ENCODE measurements around the gene TXNRD1. TPM values are rescaled to one million over a fixed set of nuclear protein-coding genes. Genes with fewer than 3 reads are reported as not detected.

Gene TXNRD1
- total RNA-seq, 2 donors from 2014 or later = 79.5 to 97.9 TPM

DNA sequence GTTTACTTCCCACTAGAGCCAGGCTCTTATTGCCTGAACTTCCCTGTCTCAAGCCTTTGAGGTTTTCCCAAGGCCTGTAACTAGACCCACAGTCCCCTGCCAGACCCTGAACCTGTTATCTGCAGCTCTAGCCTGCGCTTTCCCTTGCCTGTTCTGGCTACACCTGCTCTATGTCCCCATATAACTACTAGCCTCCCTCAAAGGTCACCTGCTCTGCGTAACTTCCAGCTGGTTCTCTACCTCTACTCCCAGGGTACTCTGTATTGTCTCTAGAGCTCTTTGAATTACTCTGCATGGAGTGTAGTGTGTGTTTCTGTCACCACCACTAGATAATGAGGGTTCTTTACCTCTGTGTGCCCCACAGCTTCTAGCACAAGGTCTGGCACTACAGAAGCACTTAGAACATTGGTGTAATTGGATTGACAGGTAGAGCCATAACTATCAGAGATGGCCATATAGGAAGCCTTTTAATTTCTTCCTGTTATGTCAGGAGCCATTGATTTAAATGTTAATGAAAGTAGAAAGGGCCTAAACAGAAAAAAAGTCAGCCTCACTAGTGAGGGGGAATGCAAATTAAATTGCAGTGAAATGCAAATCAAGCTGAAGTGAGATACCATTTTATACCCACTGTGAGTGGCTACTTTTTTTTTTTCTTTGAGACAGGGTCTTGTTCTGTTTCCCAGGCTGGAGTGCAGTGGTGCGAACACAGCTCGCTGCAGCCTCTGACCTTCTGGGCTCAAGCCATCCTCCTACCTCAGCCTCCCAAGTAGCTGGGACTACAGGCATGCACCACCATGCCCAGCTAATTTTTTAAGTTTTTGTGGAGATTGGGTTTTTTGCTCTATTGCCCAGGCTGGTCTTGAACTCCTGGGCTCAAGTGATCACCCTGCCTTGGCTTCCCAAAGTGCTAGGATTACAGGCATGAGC lies 135.7 kb downstream of the TXNRD1 start:
- intact Hi-C loops (cut with DNase I, micrococcal nuclease) = no loop called here
- ATAC-seq = no peak
- DNase-seq = no peak

DNA sequence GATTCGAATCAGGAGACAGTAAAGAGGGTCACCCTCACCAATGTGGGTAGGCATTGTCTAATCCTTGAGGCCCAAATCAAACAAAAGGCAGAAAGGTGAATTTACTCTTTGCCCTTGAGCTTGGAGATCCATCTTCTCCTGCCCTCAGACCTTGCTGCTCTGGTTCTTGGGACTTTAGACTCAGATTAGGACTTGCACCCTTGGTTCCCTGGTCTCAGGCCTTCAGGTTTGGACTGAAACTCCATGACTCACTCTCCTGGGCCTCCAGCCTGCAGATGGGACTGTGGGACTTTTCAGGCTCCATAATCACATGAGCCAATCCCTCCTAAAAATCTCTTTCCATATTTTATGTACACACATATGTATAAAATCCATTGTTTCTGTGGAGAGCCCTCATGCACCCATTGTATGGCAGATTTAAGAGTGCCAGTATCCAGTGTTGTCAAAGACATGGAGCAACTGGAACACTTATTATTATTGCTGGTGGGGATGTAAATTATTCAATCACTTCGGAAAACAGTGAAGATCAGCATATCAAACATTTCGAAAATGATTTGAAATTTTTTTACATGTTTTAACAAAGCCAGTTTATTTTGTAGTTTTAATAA lies 136.6 kb downstream of the TXNRD1 start:
- no peak for DNase-seq
- intact Hi-C loops (cut with DNase I, micrococcal nuclease) = no loop called here
- no peak for ATAC-seq

DNA sequence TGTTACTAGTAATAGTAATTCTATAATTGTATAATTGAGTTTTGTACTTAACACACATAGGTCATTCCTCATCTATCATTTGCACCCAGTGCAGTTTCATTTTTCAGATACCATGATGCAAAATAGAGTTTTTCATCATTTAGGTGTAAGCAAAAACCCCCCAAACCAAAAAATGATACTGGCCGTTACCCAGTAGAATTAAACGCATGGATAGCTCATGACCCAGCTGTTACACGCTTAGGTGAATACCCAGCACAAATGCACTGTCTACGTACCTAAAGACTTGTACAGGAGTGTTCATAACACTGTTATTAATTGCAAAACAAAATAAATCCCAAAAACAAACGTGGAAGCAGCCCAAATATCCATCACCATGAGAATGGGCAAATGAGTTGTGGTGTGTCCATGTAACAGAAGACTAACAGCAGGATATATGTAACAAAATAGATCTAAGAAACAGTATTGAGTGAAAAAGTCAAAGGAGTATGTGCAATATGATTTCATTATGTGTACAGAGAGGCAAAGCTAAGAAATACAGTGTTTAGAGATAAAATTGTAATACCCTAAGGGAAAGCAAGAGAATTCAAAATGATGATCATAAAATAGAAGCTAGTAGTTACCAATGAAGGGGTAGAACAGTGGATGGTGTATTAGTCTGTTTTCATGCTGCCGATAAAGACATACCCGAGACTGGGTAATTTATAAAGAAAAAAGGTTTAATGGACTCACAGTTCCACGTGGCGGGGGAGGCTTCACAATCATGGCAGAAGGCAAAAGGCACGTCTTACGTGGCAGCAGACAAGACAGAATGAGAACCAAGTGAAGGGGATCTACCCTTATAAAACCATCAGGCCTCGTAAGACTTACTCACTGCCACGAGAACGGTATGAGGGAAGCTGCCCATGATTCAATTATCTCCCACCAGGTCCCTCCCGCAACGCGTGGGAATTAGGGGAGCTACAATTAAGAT lies 137.7 kb downstream of the TXNRD1 start:
- no peak for ATAC-seq
- DNase-seq = no peak
- intact Hi-C loops (cut with DNase I, micrococcal nuclease) = no loop called here

DNA sequence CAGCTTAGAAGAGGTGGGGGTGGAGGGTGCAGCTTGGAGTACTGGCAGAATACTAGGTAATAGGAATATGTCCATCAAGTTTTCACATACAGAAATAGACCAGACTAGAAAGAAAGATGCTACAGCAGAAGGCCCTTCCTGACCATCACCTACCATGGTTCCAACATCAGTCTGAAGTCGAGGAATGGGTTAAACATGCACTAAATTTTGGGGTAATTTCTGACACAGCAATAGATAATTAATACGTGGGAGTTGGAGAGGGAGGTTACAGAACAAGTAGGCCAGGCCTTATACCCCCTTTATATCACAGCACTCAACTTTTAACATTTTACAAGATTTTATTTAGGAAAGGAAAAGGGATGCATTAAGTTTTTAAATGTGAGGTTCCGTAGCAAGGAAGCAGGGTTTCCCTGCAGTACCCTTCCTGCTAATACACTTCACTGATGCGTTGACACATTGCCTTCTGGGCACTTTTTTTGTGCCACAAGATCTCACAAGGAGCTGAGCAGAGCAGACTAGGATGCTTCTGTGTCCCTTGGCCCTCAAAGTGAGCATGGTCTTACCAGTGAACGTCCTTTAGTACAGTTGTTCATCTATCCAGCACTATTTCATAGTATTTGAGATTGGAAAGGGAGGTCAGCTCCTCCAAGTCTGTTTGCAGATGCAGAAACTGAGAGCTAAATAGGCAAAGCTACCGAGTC lies 138.7 kb downstream of the TXNRD1 start:
- intact Hi-C loops (cut with DNase I, micrococcal nuclease) = no loop called here
- ATAC-seq = no peak

DNA sequence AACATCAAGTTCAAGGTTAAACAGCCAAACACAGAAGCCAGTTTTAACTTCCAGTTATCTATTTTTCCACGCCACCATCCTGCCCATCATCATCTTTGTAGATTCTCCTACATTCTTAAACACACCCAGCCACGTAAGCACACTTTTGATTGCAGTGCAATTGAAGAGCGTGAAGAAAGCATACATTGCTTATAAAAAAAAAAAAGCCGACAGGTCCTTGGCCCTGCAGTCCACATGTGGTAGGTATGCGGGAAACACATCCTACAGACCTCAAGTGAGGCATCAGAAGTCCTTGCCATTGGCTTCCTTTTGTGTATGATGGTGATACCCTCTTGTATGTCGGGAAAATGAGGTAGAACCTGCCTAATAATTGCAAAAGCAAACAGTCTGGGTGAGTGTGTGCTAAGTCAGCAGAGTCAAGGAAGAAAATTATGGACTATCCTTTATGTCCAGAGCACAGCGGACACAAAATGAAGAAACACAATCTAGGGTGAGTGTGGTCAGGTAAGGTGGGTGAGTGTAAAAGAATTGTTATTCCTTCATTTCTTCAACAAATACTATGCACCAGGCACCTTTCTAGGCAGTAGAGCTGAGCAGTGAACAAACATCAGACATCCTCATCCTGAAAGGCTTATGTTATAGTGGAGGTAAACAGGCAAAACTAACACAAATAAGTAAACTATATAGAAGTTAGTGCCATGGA lies 139.4 kb downstream of the TXNRD1 start:
- intact Hi-C loops (cut with DNase I, micrococcal nuclease) = no loop called here
- no peak for DNase-seq
- no peak for ATAC-seq

More for the DNA sequence above, 138.7 kb downstream of the TXNRD1 start:
- DNase-seq = no peak

DNA sequence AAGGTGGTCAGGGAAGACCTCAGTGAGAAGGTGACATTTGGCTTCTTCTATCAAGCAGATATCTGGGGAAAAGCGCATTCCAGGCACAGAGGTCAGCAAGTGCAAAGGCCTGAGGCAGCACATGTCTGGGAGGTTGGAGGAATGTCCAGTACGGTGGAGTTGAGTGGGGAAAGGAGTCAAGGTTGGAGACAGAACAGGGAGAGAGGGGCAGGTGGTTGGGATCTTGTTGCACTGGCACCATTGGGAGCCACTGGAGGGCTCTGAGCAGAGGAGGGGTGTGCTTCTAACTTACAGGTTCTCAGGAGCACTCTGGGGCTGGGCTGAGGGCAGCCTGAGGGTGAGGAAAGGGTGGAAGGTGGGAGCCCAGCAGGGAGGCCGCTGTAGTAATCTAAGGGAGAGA lies 140.1 kb downstream of the TXNRD1 start:
- no peak for DNase-seq
- no peak for ATAC-seq
- intact Hi-C loops (cut with DNase I, micrococcal nuclease) = no loop called here

DNA sequence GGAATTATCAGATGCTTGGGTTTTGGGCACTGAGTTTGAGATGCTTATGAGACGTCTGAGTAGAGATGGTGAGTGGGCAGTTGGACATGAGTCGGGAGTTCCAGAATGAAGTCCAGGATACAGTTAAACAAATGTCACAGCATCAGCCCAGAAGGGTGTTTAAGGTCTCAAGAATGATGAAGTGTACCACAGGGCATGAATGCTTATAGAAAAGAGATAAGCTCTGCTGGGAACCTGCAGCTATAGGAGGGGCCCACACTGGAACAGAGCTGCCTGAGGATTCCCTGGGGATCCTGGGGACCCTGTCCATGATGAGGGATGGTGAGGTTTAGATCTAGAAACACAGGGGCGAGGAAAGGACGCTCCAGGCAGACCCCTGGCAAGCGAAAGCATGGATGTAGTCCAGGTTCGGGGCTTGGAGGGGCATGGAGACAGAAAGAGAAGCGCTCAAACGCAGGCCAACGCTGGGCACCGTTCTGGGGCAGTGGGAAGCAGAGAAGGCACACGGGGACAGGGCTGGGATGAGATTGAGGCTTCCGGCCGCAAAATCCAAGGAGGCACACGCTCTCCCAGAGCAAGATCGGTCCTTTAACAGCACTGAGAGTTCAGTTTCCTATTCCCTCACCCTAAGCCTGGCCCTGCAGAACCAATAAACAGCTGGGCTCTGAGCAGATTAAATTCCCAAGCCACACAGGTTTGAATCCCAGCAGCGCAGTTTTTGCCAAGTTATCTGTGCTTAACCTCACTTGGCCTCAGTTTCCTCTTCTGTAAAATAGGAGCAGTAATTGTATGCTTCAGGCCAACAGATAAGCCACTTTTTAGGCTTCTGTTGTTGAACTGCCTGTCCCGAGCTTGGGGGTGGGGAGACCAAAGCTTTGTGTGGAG lies 140.9 kb downstream of the TXNRD1 start:
- intact Hi-C loops (cut with DNase I, micrococcal nuclease) = no loop called here

DNA sequence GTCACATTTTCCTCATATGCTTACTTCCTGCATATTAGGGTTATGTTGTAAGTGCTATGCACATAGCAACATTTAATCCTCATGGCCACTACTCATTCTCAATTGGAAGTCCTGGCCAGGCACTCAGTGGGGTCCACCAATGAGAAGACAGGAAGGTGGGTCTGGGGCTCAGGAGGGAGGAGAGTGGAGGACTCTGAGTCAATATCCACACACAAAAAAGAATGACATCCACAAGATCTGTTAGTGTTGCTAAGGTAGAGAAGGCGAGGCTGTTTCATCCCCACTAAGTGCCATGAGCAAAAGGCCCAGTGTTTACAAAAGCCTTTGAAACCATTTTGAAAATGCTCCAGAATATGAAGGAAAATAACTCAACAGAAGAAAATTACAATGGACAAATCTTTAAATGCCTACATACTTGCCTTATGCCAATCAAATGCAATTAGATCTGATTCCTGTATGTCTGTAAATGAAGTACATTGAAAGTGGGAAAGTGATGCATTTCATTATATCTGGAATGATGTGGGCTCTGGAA lies 141.9 kb downstream of the TXNRD1 start:
- no peak for DNase-seq
- ATAC-seq = no peak
- intact Hi-C loops (cut with DNase I, micrococcal nuclease) = no loop called here

More for the DNA sequence above, 140.9 kb downstream of the TXNRD1 start:
- DNase-seq (no peak), ATAC-seq (no peak)

DNA sequence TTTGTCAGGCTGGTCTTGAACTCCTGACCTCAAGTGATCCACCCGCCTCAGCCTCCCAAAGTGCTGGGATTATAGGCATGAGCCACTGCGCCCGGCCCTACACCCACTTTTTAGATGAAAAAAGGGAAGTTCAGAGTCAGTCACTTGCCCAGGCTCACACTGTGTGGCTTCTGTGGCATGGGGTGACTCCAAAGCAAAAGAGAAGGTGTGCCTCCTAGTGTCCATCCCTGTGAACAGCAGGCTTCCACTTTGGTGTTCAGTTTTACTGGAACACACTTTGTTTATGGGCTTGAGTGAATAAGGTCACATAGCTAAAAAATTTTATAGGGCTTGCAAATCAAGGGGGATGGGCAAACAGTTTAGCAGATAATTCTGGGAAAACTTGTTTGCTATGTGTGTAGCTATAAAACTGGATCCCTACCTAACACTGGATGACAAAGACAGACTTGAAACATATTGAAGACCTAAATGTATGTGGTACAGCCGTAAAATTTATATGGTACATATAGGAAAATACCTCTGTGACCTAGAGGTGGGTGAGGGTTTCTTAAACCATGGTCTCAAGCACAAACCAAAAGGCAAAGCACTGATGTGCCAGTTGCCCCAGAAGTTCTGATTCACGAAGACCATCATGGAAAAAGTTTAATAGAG lies 142.9 kb downstream of the TXNRD1 start:
- intact Hi-C loops (cut with DNase I, micrococcal nuclease) = no loop called here
- ATAC-seq (peak; percentile 89), DNase-seq (peak; percentile 48 to 72)

DNA sequence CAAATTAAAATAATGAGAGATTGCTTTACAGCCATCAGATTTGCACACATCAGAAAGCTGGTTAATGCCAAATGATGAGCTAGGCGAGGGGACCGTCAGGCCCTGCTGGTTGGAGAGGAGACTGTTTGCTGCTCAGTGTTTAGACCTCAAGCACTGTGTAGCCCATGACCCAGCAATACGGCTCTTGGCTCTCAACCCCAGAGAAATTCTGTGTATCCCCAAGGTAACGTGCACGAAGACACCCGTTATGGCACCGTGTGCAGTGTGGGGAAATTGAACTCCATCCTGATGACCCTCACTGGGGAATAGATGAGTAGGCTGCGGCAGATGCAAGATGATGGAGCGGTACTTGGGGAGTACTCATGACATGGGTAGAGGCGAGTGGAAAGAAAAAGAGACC lies 143.6 kb downstream of the TXNRD1 start:
- no peak for ATAC-seq
- intact Hi-C loops (cut with DNase I, micrococcal nuclease) = no loop called here
- DNase-seq = no peak

DNA sequence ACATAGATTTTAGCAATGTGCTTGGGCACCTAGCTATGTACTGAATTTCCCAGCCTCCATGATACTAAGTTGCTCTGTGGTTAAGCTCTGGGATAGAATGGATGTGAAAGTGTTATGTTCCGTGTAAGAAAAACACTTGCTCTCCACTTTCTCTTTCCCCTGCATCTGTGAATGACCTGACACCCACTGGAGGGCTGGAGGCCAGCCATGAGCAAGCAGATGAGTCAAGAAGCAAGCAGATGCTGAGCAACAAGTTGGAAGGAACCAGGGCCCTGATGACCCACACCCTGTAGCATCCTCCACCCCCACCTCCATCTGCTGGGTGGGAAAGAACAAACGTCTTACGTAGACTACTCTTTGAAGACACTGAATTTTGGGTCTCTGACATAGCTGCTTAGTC lies 144.6 kb downstream of the TXNRD1 start:
- intact Hi-C loops (cut with DNase I, micrococcal nuclease) = loop anchor here (5.0 to 10.0 kb wide), 2 partner anchors 155 to 158 kb away; no protein-coding TSS in a partner anchor
- DNase-seq (no peak), ATAC-seq (no peak)

DNA sequence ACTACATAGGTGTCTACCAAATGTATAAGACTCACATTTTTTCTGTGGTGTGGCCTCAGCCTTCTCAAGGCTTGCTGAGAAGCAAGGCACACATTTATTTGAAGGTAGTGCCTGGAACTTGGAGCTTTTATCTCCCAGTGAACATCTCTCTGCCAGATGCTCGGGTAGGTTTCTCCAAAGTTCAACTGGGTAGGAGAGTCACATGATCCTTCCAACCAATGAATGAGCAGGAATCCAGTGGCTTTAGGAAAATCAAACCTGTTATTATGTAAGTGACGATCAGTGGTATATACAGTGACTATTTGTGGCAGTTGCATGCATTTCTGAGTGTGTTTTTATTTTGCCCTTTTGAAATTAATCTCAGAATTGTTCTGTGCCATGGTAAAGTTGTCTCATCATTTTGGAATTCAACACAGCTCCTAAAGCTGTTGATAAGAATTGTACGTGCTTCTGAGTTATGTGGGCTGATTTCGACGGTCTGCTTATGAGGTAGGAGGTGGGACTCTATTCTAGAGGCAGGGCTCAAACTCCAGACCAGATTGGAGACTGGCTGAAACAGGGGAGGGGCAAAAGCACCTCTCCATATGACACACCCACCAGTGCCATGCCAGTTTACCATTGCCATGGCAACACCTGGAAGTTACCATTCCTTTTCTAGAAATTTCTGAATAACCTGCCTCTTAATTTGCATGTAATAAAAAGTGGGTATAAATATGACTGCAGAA lies 145.6 kb downstream of the TXNRD1 start:
- ATAC-seq = no peak
- intact Hi-C loops (cut with DNase I, micrococcal nuclease) = loop anchor here (5.0 to 10.0 kb wide), 2 partner anchors 156 to 159 kb away; no protein-coding TSS in a partner anchor

DNA sequence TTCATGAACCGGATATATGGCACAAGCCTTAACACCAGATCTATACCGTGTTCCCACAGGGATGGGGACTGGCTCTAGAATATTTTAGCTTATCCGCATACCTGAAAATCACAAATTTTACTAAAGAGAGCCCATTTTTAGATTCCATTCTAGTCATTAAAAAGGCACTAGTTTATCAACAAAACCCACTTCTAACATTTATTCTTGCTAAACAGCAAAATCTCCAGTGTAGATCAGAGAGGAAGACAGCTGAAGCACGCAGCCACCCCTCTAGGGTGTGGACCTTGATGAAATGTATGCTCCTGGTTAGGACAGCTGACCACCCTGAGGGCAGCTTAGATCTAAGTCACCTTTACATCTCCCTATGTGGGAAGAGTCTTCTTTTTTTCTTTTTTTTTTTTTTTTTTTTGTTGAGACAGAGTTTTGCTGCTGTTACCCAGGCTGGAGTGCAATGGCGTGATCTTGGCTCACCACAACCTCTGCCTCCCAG lies 150.4 kb downstream of the TXNRD1 start:
- intact Hi-C loops (cut with DNase I, micrococcal nuclease) = loop anchor here in 1 of 2 donors (10.0 kb wide), 1 partner anchor 161 kb away; no protein-coding TSS in a partner anchor

More for the DNA sequence above, 145.6 kb downstream of the TXNRD1 start:
- DNase-seq = no peak

DNA sequence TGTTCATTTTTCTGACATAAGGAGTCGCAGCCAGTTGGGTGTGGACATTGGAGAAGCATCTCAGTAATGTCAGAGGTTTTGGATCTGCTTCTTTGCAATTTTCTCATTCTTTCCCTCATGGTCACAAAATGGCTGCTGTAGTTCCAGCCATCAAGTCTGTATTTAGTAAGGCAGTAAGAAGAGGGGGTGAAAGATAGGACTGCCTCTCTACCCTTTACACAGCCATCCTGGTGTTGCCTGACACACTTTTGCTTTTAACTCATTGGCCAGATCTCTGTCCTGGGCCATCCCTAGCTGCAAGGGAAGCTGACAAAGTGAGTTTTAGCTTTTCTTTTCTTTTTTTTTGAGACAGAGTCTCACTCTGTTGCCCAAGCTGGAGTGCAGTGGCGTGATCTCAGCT lies 154.1 kb downstream of the TXNRD1 start:
- intact Hi-C loops (cut with DNase I, micrococcal nuclease) = loop anchor here in 1 of 2 donors (10.0 kb wide), 1 partner anchor 165 kb away; no protein-coding TSS in a partner anchor
- DNase-seq (no peak), ATAC-seq (no peak)

More for the DNA sequence above, 150.4 kb downstream of the TXNRD1 start:
- no peak for ATAC-seq
- DNase-seq = no peak

Measured in left colon (tissue), 2 donors.